K562 (cell line): ENCODE measurements around the gene YOD1. TPM values are rescaled to one million over a fixed set of nuclear protein-coding genes. Genes with fewer than 3 reads are reported as not detected.

Source experiments
- ARID3A ChIP-seq: IDR thresholded peaks from 2 replicates; pipeline ENCODE4 v1.6.1; 2012; ENCODE audit warnings: low read depth, low read length, improper control_type of control experiment, borderline replicate concordance
- CBFA2T3 ChIP-seq: fragments of 450-650 bp; IDR thresholded peaks from 2 replicates; pipeline ENCODE4 v1.6.1; 2017
- ETS2 ChIP-seq: IDR thresholded peaks from 2 replicates; pipeline ENCODE4 v1.6.1; 2016; ENCODE audit warnings: borderline replicate concordance, missing genetic modification characterization, mild to moderate bottlenecking, moderate library complexity, missing compliant biosample characterization; ENCODE audit not compliant: poor library complexity, severe bottlenecking
- polyA plus RNA-seq, 8 experiments: library from polyadenylated mRNA; depleted of rRNA in 4 of 8; stranded (reverse) in 5 of 8; unstranded in 3 of 8; fragments of >200 nt; fragmentation: Nextera tagmentation in 2 of 8; fragmentation: Illumina TruSeq in 1 of 8; extraction: Ambion mirVana in 2 of 8; extraction: Trizol in 1 of 8; gene quantifications; 2 replicates each; pipeline versions ENCODE4 v1.2.1 to v1.2.3, GENCODE V29; 2011 to 2014; ENCODE audit warnings: inconsistent platforms in 1 of 8, missing spikeins in 1 of 8
- total RNA-seq, 7 experiments: library from RNA; depleted of rRNA in 6 of 7; stranded (reverse); fragments of >200 nt in 6 of 7; fragmentation: Illumina TruSeq in 2 of 7; extraction: Trizol in 2 of 7; gene quantifications; 2 replicates each; pipeline versions ENCODE4 v1.2.1 to v1.2.3, GENCODE V29; 2011 to 2021; ENCODE audit warnings: low replicate concordance in 1 of 7
- TF ChIP-seq, protein P1 (sequence below), 2 experiments: fragments of 450-650 bp; formaldehyde crosslinking in 1 of 2; IDR thresholded peaks; 2 replicates each; pipeline versions ENCODE4 v1.4.0 to v1.6.1; 2014 to 2020; ENCODE audit warnings: mild to moderate bottlenecking in 2 of 2, borderline replicate concordance in 1 of 2, low read depth in 1 of 2

Gene YOD1
- total and polyA plus RNA-seq, 9 of the 15 experiments (the other 6 are each of a cell fraction or from before 2014, with no cell fraction given): 18.2 to 78.1 (median 46.9) TPM

DNA sequence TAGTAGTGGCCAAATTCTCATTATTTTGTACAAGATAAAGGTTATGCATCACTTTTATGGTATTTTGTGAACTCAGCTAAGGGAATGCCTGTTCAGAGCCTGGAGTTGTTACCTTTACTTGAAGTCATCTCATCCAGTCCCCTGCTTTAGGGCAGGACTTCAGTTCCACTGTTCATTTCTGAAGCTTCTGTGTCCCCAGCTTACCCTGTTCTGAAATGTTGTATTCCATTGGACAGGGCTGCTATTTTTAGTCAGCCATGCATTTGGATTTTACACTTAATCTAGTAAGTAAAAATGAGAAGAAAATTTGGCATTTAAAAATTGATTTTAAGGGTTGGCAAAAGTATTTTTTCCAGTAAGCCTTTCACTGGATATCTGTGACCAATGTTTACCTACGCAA lies 26.0 kb upstream of the YOD1 start (continued):
- TF ChIP-seq, protein P1, sequence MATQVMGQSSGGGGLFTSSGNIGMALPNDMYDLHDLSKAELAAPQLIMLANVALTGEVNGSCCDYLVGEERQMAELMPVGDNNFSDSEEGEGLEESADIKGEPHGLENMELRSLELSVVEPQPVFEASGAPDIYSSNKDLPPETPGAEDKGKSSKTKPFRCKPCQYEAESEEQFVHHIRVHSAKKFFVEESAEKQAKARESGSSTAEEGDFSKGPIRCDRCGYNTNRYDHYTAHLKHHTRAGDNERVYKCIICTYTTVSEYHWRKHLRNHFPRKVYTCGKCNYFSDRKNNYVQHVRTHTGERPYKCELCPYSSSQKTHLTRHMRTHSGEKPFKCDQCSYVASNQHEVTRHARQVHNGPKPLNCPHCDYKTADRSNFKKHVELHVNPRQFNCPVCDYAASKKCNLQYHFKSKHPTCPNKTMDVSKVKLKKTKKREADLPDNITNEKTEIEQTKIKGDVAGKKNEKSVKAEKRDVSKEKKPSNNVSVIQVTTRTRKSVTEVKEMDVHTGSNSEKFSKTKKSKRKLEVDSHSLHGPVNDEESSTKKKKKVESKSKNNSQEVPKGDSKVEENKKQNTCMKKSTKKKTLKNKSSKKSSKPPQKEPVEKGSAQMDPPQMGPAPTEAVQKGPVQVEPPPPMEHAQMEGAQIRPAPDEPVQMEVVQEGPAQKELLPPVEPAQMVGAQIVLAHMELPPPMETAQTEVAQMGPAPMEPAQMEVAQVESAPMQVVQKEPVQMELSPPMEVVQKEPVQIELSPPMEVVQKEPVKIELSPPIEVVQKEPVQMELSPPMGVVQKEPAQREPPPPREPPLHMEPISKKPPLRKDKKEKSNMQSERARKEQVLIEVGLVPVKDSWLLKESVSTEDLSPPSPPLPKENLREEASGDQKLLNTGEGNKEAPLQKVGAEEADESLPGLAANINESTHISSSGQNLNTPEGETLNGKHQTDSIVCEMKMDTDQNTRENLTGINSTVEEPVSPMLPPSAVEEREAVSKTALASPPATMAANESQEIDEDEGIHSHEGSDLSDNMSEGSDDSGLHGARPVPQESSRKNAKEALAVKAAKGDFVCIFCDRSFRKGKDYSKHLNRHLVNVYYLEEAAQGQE (IDR thresholded peaks at IDR 0.05; ENCODE audit: borderline replicate concordance): no peak
- TF ChIP-seq, protein P1 (CRISPR knock-in tag; IDR thresholded peaks at IDR 0.05; ENCODE audit: low read depth): no peak
- no peak for TF ChIP-seq ETS2
- TF ChIP-seq ARID3A: no peak
- no peak for TF ChIP-seq CBFA2T3
- TF ChIP-seq, all 486 proteins: peak for 0
